Measurements from ENCODE around the gene ZNHIT3.
"Not testable (repeated sequence)": the region's sequence is repeated elsewhere in the genome, so short reads cannot be mapped to it uniquely, and the experiment has no call there.

ZNHIT3 gene

DNA sequence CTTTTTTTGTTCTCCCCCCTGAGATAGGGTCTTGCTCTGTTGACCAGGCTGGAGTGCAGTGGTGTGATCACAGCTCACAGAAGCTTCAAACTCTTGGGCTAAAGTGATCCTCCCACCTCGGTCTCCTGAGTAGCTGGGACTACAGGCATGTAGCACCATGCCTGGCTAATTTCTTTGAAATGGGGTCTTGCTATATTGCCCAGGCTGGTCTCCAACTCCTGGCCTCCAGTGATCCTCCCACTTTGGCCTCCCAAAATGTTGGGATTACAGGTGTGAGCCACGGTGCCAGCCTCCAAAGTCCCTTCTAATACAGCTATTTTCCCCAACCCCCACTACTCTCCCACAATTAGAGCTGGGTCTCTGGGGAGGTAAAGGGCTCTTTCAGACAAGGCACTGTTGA lies 22.0 kb downstream of the ZNHIT3 start:
- in situ Hi-C loops (cut with MboI; ENCODE audit: low sequenced_read_pairs) = not testable (repeated sequence)

DNA sequence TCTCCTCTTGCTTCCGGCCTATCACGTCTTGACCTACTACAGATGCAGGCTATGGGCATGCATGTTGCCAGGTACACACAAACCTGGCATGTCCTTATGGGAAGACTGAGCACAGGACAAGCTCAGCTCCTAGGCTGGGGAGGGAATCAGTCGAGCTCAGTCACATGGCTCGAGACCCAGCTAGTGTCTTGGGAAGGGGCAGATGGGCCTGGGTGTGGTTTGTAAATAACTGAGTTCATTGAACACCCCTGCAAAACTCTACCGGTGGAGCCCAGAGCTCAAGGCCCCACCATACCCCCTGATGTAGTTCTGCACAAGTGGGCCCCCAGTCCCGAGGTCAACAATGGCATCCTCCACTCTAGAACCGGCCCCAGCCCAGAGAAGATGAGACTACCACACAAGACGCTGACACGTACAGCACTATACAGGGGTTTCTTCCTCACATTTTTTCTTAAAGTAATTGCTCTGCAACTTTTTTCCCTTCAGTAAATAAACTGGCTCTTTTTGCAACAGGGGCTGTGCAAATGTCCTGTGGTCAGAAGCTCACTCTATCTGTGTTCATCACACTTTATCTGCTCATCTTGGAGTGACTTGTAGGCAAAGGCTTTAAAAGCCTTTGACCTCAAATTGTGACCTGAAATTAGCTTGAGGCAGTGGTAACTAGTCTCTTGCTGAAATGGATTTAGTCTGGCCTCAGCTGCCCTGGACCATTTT lies 22.9 kb downstream of the ZNHIT3 start:
- in situ Hi-C loops (cut with MboI; ENCODE audit: low sequenced_read_pairs) = no loop called here

DNA sequence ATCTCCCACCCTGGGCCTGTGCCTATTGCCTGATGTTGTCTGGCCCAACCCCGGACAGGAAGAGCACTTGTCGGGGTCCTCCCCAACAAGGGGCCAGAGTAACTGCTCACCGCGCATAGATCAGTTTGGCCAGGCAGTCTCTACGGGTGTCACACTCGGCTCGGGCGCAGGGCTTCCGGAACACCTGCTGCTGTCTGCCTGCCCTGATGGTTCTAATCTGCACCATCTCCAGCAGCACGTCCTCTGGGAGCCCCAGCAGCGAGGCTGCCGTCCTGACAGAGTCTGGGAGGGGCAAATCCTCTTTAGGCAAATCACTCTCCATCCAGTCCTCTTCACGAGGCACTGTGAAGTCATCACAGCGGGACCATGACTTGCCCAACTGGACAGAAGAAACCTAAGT lies 24.2 kb downstream of the ZNHIT3 start:
- in situ Hi-C loops (cut with MboI; ENCODE audit: low sequenced_read_pairs) = no loop called here

DNA sequence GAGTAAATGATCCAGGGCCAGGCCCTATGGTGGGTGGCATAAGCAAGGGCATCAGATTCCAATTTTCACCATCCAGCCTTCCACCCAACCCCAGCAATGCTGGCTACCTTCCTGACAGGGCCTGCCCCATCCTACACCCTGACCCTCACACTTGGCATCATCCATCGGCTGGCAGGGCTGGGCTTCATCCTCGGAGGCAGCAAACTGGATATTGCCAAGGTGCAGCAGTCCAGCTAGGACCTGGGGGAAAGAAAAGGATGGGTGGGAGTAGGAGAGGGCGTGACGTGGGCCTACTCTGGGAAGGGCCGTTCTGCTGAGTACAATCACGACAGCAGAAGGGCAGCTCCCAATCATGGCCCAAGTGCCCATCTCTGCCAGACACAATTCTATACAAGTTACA lies 24.7 kb downstream of the ZNHIT3 start:
- in situ Hi-C loops (cut with MboI; ENCODE audit: low sequenced_read_pairs) = no loop called here

DNA sequence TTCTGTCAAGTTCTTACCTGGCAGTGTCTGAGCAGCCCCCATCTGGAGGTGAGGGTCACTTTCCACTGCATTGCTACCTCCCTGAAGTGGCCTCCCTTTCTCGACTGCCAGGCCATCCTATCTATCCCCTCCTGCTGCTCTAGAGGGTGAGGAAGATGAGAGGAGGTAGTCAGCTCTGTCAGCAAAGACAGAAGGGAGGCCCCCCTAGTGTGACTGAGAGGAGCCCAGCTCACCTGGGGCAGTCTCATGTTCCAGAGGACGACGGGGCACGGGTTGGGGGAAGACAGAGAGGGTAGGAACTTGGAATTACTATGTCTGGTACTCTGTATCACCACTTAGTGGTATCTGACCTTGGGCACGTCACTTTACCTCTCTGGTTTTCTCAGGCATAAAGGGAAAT lies 26.2 kb downstream of the ZNHIT3 start:
- in situ Hi-C loops (cut with MboI; ENCODE audit: low sequenced_read_pairs) = no loop called here

DNA sequence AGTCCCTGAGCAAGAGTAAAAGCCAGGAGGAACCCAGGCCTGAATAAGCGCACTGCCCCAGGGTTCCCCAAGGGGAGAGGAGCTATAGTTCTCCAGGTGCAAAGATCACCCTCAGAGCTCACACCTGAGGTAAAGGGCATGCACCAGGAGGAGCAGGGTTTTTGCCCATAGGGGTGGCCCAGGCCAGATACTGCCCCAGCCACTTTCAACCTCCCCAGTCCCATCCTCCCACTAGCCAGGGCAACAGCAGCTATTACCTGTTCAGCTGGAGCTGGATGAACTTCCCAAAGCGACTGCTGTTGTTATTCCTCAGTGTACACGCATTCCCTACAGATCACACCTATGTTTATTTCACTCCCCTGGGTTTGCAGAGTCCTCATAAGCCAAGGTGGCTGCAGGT lies 28.4 kb downstream of the ZNHIT3 start:
- in situ Hi-C loops (cut with MboI; ENCODE audit: low sequenced_read_pairs) = no loop called here

DNA sequence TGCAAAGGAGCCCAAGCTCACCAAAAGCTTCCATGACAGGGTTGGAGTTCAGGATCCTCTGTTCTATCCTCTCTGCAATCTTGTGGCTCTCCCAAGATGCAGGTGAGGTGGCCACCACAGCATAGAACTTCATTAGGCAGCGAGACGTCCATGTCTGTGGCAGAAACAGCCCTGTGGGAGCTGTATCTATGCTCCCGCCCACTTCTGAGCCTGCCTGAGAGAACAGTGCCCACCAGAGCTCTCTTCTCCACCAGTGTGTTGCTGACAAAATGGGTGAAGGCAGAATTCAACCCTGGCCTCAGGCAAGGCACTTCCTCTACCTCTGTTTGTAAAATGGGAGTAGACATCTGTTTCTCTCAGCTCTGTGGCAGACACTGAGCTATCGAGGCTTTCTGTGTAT lies 29.4 kb downstream of the ZNHIT3 start:
- in situ Hi-C loops (cut with MboI; ENCODE audit: low sequenced_read_pairs) = no loop called here

DNA sequence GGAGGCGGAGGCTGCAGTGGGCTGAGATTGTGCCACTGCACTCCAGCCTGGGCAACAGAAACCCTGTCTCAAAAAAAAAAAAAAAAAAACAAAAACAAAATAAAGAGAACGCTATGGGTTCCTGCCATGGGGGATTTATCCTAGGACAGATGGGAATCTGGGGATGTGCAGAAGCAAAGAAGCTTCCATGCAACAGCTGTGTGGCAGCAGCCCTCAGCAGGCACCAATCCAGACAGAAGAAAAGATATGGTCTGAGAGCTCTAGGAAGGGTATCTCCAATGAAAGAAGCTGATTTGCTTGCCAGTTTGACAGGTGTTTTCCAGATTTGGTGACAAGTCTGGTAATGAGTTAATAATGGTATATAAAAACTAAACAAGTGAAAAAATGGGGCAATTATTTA lies 36.6 kb downstream of the ZNHIT3 start:
- in situ Hi-C loops (cut with MboI; ENCODE audit: low sequenced_read_pairs) = no loop called here

DNA sequence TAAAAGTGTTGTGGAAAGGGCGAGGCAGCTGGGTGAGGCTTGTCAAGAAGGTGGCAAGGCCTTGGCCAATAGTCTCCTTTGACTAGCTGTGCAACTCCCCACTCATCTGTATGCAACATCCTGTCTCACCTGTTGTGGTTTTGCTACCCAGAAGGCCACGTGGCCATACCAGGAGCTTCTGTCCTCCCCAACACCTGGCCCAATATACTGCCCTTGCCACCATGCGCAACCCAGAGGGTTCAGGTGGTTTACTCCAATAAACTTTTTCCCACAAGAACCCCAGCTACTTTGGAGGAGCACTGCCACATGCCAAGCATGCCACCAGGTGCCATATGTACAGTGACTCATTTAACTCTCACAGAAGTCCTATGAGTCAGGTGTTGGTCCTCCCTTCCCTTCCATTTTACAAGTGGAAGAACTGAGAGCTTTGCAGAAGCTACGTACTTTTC lies 38.0 kb downstream of the ZNHIT3 start:
- in situ Hi-C loops (cut with MboI; ENCODE audit: low sequenced_read_pairs) = no loop called here

DNA sequence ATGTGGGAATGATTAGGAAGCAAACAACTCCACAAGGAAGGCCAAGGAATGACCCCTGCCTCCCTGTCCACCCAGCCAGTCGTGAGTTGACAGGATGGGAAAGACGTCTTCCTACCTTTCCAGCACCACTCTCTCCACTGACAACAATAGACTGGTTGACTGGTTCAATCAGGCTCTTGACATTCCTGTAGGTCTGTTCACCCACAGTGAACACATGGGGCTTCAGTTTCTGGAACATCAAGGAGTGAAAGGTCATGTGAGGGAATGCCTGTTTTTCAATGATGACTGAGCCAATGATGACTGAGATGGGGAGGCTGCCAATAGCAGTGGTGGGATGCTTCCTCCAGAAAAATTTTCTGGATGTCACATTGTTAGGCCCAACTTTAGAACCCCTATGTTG lies 38.6 kb downstream of the ZNHIT3 start:
- in situ Hi-C loops (cut with MboI; ENCODE audit: low sequenced_read_pairs) = no loop called here

DNA sequence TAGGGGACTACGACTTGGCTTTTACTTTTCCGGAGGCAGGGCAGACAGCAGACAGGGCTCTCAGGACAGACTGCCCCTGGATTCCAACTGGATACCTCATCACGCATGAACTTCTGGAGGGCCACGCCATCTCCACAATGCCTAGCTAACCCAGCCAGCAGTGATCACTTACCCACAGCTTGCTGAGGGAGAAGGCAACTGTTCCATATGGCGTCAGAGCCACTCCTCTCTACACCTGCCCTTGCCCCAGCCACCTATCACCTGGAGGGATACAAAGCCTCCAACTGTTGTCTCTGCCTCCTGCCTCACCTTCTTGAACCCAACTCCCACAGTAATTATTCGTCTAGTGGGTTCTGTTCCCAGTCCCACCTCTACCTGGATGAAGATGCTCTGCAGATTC lies 39.4 kb downstream of the ZNHIT3 start:
- in situ Hi-C loops (cut with MboI; ENCODE audit: low sequenced_read_pairs) = no loop called here

DNA sequence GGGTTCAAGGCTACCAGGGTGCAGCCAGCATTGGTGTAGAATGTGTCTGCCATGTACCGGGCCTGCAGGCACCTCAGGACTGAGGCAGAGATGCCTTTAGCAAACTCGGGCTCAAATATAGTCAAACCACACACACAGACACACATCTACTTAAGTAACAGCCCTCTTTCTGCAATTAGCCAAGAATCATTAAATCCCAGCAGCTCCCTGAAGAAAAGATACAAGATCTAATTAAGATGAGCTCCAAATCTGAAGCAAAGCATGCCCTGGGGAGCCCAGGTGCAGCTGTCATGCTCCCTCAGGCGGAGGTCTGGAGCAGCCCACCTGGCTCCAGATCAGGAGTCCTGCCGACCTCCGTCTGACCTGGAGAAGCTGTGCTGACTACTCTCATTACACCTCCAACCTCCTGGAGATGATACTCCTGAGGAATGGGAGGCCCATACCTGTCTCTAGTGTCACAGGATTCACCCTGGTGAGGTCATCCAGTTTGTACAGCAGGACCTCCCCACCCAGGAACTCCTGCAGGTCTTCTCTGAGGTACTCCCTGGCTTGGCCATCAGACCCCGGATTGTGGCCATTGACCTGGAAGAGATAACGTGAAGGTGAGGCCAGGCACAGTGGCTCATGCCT lies 41.3 kb downstream of the ZNHIT3 start:
- in situ Hi-C loops (cut with MboI; ENCODE audit: low sequenced_read_pairs) = no loop called here

DNA sequence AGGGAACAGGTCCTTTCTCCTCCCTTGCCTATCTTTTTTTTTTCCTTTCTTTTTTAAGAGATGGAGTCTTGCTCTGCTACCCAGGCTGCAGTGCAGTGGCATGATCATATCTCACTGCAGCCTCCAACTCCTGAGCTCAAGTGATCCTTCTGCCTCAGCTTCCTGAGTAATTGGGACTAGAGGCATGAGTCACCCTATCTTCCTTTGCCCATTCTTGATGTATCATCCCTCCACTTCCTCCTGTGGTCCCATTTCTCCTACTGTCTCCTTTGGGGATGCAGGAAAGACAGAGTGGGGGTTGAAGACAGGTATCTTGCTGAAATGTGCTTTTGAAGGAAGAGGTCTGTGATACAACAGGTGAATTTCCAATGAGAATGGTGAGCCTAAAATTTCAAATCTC lies 42.6 kb downstream of the ZNHIT3 start:
- in situ Hi-C loops (cut with MboI; ENCODE audit: low sequenced_read_pairs) = no loop called here

DNA sequence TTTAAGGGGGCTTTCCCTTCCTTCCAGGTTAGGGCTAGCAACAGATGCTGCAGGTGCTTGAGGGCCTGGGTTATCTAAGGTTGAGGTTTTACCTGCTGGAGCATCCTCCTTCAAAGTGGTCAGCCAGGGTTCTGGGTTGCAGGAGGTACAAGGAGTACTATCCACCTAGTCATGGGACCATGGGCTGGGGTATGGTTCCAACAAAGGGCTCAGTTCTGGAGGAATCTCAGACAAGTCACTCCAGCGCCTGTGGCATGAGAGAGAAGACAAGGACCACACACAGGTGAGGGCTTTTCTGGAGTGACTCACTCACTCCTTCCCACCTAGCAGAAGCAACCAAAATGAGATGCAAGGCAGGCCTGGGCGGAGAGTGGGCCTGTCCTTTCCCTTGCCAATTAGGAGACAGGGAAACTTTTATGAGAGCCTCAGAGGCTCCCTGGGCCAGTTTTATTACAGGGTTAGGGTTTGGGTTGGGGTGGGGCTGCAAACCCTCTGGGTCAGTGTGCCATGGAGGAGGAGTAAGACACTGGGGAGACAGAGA lies 46.0 kb downstream of the ZNHIT3 start:
- in situ Hi-C loops (cut with MboI; ENCODE audit: low sequenced_read_pairs) = no loop called here

DNA sequence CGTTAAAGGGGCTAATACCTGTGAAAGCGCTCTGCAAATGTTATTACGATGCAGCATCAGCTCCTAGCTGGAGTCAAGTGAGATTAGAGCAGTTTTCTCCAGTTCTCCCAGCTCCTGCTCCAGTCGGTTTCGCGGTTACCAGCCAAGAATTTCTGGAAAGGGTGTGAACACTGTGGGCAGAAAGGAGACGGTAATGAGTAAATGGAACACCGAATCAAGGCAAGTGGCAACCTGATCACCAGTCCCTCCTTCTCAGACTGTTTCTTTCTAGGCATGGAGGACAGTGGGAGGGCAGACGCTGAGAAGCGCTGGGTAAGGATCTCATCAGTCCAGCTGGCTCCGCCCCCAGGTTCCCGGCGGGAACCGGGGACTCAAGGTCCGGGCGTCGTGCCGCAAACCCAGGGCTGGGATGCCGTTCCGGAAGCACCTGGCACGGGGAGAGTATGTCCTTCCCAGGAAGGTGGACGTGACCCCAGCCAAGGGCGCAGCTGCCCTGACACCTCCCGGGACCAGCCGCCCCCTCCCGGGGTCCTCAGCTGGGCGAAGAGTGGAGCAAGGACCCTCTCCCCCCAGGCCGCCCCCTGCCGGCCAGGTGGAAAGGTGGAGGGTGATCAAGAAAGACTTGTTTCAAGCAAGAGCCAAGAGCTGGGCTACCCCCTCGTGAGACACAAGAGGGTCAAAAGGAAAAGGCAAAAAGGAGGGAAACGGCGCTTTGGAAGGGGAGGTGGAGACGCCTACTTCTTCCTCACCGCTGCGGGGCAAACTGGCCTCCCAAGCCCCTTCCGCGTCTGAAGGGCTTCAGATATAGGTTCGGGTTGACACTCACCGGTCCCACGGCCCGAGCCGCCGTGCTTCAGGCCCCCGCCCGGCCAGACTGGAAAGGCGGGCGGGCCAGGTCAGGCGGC lies 47.7 kb downstream of the ZNHIT3 start:
- in situ Hi-C loops (cut with MboI; ENCODE audit: low sequenced_read_pairs) = no loop called here

DNA sequence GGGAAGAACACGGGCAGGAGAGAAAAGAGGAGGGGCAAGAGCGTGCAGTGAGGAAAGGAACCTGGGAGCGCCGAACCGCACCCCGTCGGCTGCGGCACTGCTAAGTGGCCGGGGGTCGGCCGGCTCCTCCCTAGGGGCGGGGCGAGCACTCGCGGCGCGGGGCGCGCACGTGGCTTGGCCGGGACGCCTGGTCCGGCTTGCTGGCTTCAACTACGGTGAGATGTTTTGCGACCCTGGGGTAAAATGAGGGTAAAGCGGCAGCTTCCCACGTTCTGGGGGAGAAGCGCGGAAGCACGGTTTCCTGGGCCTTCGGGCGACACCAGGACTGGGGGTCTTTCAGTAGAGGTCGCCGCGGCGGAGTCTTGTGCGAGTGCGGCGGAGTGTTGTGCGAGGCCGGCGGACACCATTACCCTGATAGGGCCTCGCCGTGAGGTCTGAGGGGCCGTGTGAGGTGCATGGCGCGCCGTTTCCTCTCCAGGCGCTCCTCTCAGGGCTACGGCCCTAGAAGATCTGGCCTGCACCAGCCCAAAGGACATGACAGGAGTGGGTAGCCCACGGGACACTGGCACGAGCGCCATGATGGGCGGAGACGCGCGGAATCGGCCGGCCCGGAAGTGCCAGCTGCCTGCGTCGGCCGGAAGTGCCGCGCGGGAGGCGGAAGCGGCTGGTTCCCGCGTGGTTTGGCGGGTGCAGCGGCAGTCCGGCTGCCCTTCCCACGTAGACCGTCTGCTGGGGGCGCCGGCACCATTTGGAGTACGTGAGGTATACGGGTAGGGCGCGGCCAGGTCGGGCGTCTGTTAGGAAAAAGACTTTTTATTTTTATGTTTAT lies 48.6 kb downstream of the ZNHIT3 start, which contains the start of the genes MYO19 and PIGW:
Gene MYO19, minus strand, starts transcription at position 29 of the 829 bp plus-strand sequence. CDS start 2,330 bp downstream, outside the sequence.
Gene PIGW, plus strand, starts transcription at position 148 of the 829 bp plus-strand sequence. CDS start 2,115 bp downstream, outside the sequence.
- in situ Hi-C loops (cut with MboI; ENCODE audit: low sequenced_read_pairs) = no loop called here

DNA sequence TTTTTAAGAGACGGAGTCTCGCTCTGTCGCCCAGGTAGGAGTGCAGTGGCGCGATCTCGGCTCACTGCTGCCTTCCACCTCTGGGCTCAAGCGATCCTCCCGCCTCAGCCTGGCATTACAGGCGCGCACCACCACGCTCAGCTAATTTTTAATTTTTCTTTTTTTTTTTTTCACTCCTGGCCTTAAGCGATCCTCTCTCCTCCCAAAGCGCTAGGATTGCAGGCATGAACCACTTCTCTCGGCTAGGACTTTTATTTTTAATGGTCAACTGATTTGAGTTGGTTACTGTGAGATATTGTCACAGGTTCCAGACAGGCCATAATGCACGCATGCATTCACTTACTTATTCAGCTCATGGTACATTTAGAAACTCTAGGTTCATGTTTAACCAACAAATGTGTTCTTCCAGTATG lies 49.2 kb downstream of the ZNHIT3 start:
- in situ Hi-C loops (cut with MboI; ENCODE audit: low sequenced_read_pairs) = no loop called here

DNA sequence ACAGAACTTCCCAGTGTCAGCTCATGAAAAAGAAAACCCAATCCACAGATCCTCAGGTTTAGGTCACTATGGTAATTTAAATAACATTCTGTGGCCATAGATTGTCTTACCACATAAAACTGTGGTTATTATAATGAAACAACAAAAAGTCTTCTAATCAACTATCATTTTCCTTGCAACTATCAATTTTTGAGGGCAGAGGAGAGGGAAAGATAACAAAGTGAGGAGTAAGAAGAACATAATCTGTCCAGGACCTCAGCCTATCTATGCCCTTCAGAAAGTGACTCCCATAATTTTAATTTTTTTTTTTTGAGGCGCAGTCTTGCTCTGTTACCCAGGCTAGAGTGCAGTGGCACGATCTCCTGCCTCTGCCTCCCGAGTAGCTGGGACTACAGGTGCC lies 54.2 kb downstream of the ZNHIT3 start:
- in situ Hi-C loops (cut with MboI; ENCODE audit: low sequenced_read_pairs) = no loop called here

DNA sequence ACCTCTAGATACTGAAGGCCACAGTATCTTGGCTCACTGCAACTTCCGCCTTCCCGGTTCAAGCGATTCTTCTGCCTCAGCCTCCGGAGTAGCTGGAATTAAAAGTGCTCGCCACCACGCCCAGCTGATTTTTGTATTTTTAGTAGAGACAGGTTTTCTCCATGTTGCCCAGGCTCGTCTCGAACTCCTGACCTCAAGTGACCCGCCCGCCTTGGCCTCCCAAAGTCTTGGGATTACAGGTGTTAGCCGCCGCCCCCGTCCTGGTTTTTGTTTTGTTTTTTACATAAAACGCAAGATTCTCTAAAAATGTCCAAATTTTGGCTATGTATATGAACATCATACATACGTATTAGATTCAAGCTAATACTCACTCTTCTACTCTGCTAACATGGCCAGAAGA lies 56.3 kb downstream of the ZNHIT3 start:
- in situ Hi-C loops (cut with MboI; ENCODE audit: low sequenced_read_pairs) = no loop called here

DNA sequence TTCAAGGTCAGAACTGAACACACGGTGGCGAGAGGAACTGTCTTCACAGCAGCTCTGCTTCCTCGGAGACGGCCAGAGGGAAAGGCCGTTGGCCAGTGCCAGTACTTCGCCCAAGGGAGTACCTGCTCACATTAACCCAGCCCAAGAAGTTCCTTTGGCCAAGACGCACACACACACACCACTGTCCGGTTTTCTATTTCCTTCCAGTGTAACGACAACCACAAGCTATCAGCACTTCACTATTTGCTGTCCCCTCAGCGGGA lies 57.5 kb downstream of the ZNHIT3 start:
- in situ Hi-C loops (cut with MboI; ENCODE audit: low sequenced_read_pairs) = no loop called here
